Body of pancreas (tissue), 4 donors: ENCODE data around the gene CAMK2B. TPM values are rescaled to one million over a fixed set of nuclear protein-coding genes. Genes with fewer than 3 reads are reported as not detected.

ENCODE experiments used
- ATAC-seq: fragments of 150-250 bp; one replicate; pipeline ENCODE4 v1.9.1; 2016
- DNase-seq, 4 donors: peaks; one replicate each; pipeline ENCODE4 v3.0.0-alpha.2; 2019
- H3K27ac ChIP-seq, 4 donors: fragments of 200-600 bp; sonication (generic); 1 replicate in 3 of 4; 2 replicates in 1 of 4; pipeline versions ENCODE4 v1.5.1 to v1.6.1; 2016 to 2019; ENCODE audit warnings: mild to moderate bottlenecking in 1 of 4, mixed read lengths in 1 of 4, moderate library complexity in 1 of 4
- H3K27me3 ChIP-seq, 2 donors: fragments of 200-600 bp; sonication (generic); one replicate each; pipeline ENCODE4 v1.6.0; 2016; ENCODE audit warnings: mild to moderate bottlenecking in 1 of 2
- H3K36me3 ChIP-seq, 2 donors: fragments of 200-600 bp; sonication (generic); replicated peaks in 1 of 2; 2 replicates each; pipeline ENCODE4 v1.5.1; 2016; ENCODE audit warnings: low read depth in 2 of 2; ENCODE audit not compliant: insufficient read depth in 1 of 2
- H3K4me1 ChIP-seq: fragments of 200-600 bp; sonication (generic); one replicate; pipeline ENCODE4 v1.6.0; 2016
- H3K4me3 ChIP-seq, 2 donors: fragments of 200-600 bp; sonication (generic); 1 replicate in 1 of 2; 2 replicates in 1 of 2; pipeline ENCODE4 v1.5.1; 2016 to 2019
- H3K9me3 ChIP-seq, 3 donors: fragments of 200-600 bp; sonication (generic); 1 replicate in 2 of 3; 2 replicates in 1 of 3; pipeline ENCODE4 v1.5.1; 2016
- POLR2A ChIP-seq, 3 donors: fragments of 450-650 bp; IDR thresholded peaks; one replicate each; pipeline ENCODE4 v1.6.1; 2016; ENCODE audit warnings: antibody characterized with exemption in 3 of 3, mild to moderate bottlenecking in 2 of 3
- WGBS, 2 donors: methylation state at CpG; one replicate each; pipeline ENCODE4 v1.1.5; 2017; 5-methylcytosine and 5-hydroxymethylcytosine counted together
- intact Hi-C: fragments of 100-400 bp; cut with DNase I; formaldehyde crosslinking; loops from one replicate; pipeline ENCODE4 v1.15.1; 2023
- total RNA-seq, 2 donors: library from RNA; depleted of rRNA; stranded (reverse); fragments of >200 nt; gene quantifications; one replicate each; pipeline ENCODE4 v1.1.0, GENCODE V29; 2016
- TF ChIP-seq, protein P1 (sequence below), 7 experiments: fragments of 450-650 bp in 4 of 7; fragments of 200-600 bp in 3 of 7; sonication (generic) in 3 of 7; IDR thresholded peaks; one replicate each; pipeline ENCODE4 v1.5.1; 2016 to 2019; ENCODE audit warnings: antibody characterized with exemption in 7 of 7

CAMK2B gene
- total RNA-seq, 2 donors from 2014 or later, result 0.52 to 7.6 TPM

DNA sequence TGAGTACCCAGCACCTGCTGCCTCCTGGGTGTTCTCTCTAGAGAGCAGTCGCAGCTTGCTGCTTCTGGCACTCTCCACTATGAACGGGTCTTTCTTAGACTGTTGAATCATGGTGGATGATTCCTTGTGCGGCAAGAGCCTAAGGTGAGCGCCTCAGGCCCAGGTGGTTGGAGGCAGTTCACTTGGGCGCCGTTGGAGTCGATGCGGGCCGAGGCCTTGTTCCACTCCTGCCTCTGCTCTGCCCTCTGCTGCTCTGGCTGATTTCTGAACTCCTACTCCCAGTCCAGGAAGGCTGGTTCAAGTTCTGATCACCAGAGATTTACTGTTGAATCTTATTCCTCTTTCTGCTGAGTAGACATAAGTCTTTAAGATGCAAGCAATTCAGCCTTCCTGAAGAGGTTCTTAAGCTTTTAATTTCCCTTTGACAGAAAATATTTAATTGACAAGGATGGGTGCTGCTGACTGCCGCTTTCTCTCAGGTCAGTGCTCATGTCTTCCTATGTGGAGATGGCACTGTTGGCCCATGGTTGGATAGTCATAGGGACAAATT, 114.2 kb downstream of the CAMK2B start:
- H3K27me3 ChIP-seq, result no peaks in the 10 kb centered on the region
- H3K36me3 ChIP-seq, result peaks cover 0 to 48% of the 10 kb centered on the region in 2 donors
- ATAC-seq, result no peak
- WGBS, 2 donors, result 84 to 90% methylated on average over 9 to 10 of the region's 10 CpGs
- no peak for DNase-seq
- no peak overlapping the region for H3K27ac ChIP-seq
- intact Hi-C loops, result no loop called here
- TF ChIP-seq, protein P1, sequence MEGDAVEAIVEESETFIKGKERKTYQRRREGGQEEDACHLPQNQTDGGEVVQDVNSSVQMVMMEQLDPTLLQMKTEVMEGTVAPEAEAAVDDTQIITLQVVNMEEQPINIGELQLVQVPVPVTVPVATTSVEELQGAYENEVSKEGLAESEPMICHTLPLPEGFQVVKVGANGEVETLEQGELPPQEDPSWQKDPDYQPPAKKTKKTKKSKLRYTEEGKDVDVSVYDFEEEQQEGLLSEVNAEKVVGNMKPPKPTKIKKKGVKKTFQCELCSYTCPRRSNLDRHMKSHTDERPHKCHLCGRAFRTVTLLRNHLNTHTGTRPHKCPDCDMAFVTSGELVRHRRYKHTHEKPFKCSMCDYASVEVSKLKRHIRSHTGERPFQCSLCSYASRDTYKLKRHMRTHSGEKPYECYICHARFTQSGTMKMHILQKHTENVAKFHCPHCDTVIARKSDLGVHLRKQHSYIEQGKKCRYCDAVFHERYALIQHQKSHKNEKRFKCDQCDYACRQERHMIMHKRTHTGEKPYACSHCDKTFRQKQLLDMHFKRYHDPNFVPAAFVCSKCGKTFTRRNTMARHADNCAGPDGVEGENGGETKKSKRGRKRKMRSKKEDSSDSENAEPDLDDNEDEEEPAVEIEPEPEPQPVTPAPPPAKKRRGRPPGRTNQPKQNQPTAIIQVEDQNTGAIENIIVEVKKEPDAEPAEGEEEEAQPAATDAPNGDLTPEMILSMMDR (IDR thresholded peaks at IDR 0.05), result no peak
- no peak for TF ChIP-seq POLR2A (IDR thresholded peaks at IDR 0.05)
- H3K4me3 ChIP-seq, result no peak overlapping the region
- H3K9me3 ChIP-seq, result no peaks in the 10 kb centered on the region
- no peaks in the 10 kb centered on the region for H3K4me1 ChIP-seq

DNA sequence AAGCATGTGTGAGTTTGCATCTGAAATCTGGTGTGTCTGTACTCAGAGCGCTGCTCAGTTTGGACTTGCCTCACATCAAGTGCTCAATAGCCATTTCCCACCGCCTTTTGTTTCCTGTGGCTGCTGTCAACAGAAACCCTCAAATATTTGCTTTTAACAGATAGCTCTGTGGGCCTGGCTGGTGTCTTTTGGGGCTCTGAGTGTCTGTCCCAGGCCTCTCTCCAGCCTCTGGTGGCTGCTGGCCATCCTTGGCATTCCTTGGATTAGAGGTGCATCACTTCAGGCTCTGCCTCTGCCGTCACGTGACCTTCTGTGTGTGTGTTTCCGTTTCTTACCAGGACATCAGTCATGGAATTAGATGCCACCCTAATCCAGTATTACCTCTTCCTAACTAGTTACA, 115.3 kb downstream of the CAMK2B start:
- no peak for DNase-seq
- no peaks in the 10 kb centered on the region for H3K4me1 ChIP-seq
- H3K27ac ChIP-seq, result no peak overlapping the region

DNA sequence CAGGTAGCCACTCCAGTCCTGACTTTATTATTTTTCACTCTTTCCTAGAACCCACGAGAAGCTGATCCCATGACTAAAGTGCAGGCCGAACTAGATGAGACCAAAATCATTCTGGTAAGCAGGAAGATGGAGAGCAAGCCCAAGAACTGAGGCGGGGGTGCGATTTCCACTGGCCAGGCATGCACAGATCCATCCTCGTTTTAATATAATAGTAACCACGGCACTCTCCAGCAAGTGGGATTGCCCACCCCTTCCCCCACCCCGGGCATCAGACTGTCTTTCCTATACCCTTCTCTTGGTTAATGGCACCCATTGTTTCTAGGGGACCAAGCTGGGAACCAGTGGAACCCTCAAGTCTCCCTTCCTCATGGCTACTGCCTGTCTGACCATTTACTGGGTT, 117.3 kb downstream of the CAMK2B start:
- ATAC-seq (no peak), DNase-seq (no peak)
- 89 to 93% methylated on average over 7 of the region's 7 CpGs for WGBS, 2 donors
- H3K27ac ChIP-seq, result no peak overlapping the region
- peaks cover 0 to 58% of the 10 kb centered on the region in 2 donors for H3K36me3 ChIP-seq
- intact Hi-C loops, result no loop called here
- H3K27me3 ChIP-seq, result no peaks in the 10 kb centered on the region
- TF ChIP-seq, protein P1 (IDR thresholded peaks at IDR 0.05), result no peak
- no peak for TF ChIP-seq POLR2A (IDR thresholded peaks at IDR 0.05)
- no peak overlapping the region for H3K4me3 ChIP-seq
- H3K9me3 ChIP-seq, result no peaks in the 10 kb centered on the region
- peaks cover 11% of the 10 kb centered on the region for H3K4me1 ChIP-seq

More for the DNA sequence above, 115.3 kb downstream of the CAMK2B start:
- Histone ChIP-seq H3K4me3 (no peak overlapping the region), H3K27me3 (no peaks in the 10 kb centered on the region), H3K36me3 (peaks cover 0 to 54% of the 10 kb centered on the region in 2 donors), H3K9me3 (no peaks in the 10 kb centered on the region)
- 76 to 81% methylated on average over 5 of the region's 5 CpGs for WGBS, 2 donors
- no peak for ATAC-seq
- intact Hi-C loops, result no loop called here
- TF ChIP-seq POLR2A (IDR thresholded peaks at IDR 0.05), result no peak
- TF ChIP-seq, protein P1 (IDR thresholded peaks at IDR 0.05), result no peak

DNA sequence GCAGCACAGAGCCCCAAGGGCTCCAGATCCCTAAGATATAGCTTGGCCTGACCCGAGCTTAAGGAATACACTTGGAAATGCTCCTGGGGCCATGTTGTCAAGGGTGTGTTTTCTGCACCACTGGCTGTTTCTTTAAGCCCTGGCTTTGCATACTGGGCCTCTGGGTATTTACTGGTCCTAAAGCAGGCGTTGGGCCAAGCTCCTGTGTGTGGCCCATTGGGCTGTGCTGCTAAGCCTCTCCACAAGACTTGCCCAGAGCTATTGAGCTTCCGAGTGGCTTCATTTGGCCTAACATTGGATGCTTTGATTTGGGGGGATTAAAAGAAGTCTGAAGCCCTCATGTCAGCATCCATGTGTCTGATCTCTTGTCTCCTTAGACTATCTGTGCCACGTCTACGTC, 119.4 kb downstream of the CAMK2B start:
- DNase-seq, result no peak
- intact Hi-C loops, result no loop called here
- no peak for TF ChIP-seq POLR2A (IDR thresholded peaks at IDR 0.05)
- TF ChIP-seq, protein P1 (IDR thresholded peaks at IDR 0.05), result no peak

DNA sequence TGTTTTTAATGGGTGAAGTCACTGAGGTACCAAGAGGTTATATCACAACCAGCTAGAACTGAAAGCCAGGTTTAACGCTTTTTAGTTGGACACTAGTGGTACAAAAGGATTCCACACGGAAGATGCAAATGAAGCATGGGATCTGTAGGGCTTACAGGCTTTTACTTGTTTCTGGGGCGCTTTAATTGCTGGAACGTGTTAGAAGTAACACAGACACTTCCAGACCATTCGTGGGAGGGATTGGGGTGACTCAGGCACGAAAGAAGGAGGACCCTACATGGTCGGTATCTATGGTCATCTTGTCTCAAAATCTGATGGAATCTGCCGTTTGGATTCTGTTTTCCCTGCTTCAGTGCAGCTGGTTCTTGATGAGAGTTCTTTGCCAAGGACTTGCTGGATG, 123.6 kb downstream of the CAMK2B start:
- TF ChIP-seq POLR2A (IDR thresholded peaks at IDR 0.05), result no peak
- TF ChIP-seq, protein P1 (IDR thresholded peaks at IDR 0.05), result no peak
- WGBS, 2 donors, result 14 to 26% methylated on average over 8 of the region's 8 CpGs
- peak overlapping the region; percentile 91 to 100 for H3K4me3 ChIP-seq
- DNase-seq, result no peak
- intact Hi-C loops, result no loop called here
- no peak for ATAC-seq
- peaks cover 26% of the 10 kb centered on the region for H3K4me1 ChIP-seq
- H3K27me3 ChIP-seq, result no peaks in the 10 kb centered on the region
- no peak overlapping the region for H3K27ac ChIP-seq
- H3K9me3 ChIP-seq, result no peaks in the 10 kb centered on the region
- peaks cover 0 to 14% of the 10 kb centered on the region in 2 donors for H3K36me3 ChIP-seq

More for the DNA sequence above, 119.4 kb downstream of the CAMK2B start:
- Histone ChIP-seq H3K9me3 (no peaks in the 10 kb centered on the region), H3K36me3 (peaks cover 0 to 50% of the 10 kb centered on the region in 2 donors), H3K27me3 (no peaks in the 10 kb centered on the region), H3K27ac (no peak overlapping the region), H3K4me3 (no peak overlapping the region), H3K4me1 (peaks cover 26% of the 10 kb centered on the region)
- 79 to 84% methylated on average over 3 to 5 of the region's 5 CpGs for WGBS, 2 donors
- no peak for ATAC-seq
